ENCODE data around the gene NOD2. TPM values are rescaled to one million over a fixed set of nuclear protein-coding genes. Genes with fewer than 3 reads are reported as not detected.

The NOD2 gene
- total RNA-seq, 1 donor from 2014 or later, result 15.4 TPM

DNA sequence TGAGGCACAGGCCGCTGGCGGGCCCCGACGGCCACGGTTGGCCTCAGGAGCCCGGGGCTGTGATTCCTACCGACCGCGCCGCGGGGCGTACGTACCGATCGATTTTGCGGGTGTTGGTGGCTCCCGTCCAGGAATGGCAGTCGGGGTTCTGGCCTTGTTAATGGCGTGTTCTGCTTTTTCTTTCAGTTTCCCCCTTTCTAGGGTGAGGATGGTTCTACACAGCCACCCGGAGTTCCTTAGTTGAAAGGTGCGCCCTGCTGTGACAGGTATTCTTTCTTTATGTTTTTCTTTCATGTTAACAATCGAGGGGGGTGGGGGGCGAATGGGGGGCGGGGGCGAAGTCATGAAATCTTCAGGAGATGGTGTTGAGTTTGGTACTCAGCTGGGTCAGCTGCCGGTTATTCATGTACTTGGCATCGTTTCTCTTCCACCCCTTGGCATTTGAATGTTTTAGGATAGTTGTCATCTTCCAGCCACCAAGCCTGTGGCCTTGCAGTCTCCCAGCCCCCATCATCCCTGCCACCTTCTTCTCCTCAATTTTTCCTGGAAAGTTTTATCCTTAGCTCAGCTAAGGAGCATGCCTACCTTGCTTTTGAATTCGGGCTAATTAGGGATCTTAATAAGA, 49.3 kb downstream of the NOD2 start:
- no peak for ATAC-seq

DNA sequence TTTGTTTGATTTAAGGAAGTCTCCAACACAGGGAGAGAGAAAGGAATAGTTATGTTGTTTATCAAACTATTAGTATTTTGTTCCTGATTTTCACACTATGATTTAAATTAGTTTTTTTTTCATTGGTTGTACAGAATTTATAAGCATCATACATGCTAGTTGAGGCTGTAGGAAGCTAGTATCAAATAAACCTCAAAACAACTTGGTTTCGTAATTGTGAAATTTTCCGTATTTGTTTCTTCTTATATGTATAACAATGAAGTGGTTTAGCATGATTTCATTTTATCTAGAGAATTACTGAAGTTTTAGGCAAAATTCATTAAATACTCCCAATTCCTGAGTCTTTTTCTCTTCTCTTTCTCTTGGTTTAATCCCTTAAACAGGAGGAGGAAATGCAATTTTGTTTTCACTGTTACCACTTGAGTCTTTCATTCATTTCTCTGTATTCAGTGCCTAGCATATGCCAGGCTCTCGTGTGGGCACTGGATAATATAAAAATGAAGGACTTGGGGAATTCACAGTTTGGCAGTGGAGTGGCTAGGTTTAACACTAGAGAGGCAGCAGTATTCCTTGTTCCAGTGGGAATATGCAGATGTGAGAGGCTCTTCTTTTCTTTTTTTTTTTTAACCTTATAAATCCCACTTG, 50.3 kb downstream of the NOD2 start:
- ATAC-seq, result no peak

DNA sequence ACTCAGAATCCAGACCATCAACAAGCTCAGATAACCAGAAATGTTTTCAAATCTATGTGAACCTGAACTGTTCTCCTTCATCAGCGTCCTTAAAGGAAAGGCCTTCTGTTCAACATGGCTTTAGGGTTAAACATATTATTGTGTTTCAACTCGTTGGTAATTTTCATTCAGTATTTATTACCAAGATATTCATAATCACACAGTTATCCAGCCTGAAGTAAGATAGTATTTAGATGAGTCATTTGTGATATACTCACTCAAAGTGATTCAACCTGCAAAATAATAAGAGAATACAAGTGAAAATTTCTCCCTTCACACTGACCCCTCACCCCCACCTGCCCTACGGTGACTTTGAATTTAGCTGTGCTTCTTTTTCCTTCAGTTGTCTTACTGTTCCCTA, 51.5 kb downstream of the NOD2 start:
- no peak for ATAC-seq

DNA sequence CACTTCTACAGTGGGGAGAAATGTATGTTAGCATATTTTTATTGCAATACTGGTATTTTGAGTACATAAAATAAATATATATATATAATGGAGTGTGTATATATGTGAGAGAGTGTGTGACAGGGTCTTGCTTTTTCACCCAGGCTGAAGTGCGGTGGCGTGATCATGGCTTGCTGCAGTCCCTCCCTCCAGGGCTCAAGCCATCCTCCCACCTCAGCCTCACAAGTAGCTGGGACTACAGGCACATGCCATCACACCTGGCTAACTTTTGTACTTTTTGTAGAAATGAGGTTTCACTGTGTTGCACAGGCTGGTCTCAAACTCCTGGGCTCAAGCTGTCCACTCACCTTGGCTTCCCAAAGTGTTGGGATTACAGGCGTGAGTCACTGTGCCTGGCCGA, 52.5 kb downstream of the NOD2 start:
- ATAC-seq, result no peak

GRCh38 chr16:50747207-50747956, 54.0 kb downstream of the NOD2 start:
- ATAC-seq, result peak; percentile 65

GRCh38 chr16:50751528-50751927, 58.1 kb downstream of the NOD2 start:
- peak; percentile 69 for ATAC-seq

GRCh38 chr16:50752471-50753235, 59.2 kb downstream of the NOD2 start:
- ATAC-seq, result no peak

DNA sequence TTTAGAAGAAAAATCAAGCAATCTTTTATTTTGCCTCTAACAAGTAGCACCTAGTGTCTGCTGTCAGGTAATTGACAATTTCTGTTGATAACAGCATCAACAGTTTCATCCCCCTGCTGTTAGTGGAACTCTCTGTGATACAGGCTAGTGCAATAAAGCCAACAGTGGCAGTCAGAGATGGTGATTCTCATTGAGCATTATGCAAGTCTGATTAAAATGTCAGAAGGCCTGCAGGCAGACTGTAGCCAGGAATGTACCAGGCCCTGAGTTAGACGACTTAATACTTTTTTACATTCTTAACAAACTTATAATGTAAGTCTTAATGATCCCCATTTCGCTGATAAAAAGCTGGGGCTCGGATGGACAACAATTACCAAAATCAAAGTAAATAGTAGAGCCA, 63.1 kb downstream of the NOD2 start:
- no peak for ATAC-seq

DNA sequence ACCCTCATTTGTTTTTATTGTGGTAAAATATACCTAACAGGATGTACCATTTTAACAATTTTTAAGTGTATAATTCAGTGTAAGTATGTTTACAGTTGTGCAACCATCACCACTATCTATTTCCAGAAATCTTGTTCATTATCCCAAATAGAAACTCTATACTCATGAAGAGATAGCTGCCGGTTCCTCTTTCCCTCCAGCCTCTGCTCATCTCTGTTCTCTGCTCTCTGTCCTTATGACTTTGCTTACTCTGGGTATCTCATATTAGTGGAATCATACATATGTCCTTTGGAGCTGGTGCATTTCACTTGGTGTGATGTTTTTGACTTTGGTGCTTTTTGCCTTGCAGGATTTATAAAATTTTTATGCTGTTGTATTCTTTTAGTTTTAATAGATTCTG, 67.9 kb downstream of the NOD2 start:
- no peak for ATAC-seq

DNA sequence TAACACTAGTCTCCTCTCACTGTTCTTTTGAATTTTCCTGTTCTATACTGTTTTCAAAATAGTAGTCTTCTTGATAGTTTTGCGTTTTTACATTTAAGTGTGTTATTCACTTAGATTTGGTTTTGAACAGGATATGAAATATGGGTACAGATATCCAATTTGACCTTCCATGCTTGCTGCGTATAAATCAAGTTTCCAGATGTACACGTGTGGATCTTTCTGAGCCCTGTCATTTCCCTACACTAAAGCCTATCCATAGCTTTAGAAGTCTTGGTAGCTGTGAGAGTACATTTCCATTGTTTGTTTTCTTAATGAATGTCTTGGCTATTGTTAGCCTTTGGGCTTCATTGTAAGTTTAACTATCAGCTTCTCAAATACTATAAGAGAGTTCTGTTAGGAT, 68.8 kb downstream of the NOD2 start:
- no peak for ATAC-seq

- ATAC-seq, result peak; percentile 72
Observed at GRCh38 chr16:50763211-50763610, 69.8 kb downstream of the NOD2 start.

GRCh38 chr16:50765260-50765659, 71.9 kb downstream of the NOD2 start:
- ATAC-seq, result no peak

GRCh38 chr16:50765861-50766260, 72.5 kb downstream of the NOD2 start:
- no peak for ATAC-seq

DNA sequence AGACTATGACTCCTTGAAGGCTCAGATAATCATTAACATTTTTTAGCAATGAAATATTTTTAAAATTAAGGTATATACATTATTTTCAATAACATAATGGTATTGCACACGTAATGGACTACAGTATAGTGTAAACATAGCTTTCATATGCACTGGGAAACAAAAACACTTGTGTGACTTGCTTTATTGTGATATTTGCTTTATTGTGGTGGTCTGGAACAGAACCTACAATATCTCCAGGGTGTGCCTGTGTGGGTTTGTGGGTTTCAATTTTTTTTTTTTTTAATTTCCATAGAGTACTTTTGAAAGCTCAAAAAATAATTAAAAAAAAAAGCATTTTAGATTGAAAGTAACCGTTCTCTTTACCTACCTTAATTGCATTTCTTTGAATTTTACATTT, 73.8 kb downstream of the NOD2 start:
- ATAC-seq, result no peak

GRCh38 chr16:50771366-50771765, 78.0 kb downstream of the NOD2 start:
- ATAC-seq, result no peak

- no peak for ATAC-seq
Observed at GRCh38 chr16:50774405-50774804, 81.0 kb downstream of the NOD2 start.

- ATAC-seq, result no peak
Observed at GRCh38 chr16:50774960-50775359, 81.6 kb downstream of the NOD2 start.

DNA sequence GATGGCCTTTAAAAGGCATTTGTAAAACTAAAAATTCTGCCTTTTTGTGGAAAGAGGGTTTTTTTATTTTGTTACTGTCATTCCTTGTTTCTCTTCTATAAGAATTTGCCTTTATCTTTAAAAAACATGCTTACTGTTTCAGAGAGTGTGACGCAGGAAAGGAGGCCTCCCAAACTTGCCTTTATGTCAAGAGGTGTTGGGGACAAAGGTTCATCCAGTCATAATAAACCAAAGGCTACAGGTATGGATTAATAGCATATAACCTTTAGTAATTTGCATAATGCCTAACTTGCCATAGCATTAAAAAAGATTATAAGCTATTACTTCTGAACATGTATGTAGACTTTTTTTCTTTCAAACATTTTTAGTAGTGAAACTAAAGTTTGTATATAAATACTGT, 82.6 kb downstream of the NOD2 start:
- no peak for ATAC-seq

- ATAC-seq, result no peak
Observed at GRCh38 chr16:50778284-50779163, 85.1 kb downstream of the NOD2 start.

DNA sequence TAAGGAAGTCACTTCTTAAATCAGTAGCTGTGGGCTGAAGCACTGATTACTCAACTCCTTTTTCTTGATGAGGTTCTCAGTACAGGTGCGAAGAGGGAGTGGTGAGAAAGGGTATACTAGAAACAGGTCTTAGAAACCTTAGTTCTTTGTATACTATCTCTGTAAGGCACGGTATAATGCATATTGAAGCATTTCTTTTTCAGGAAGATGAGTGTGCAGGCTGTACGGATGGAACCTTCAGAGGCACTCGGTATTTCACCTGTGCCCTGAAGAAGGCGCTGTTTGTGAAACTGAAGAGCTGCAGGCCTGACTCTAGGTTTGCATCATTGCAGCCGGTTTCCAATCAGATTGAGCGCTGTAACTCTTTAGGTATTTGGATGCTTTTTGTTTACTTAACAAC, 87.6 kb downstream of the NOD2 start:
- peak; percentile 13 for ATAC-seq

DNA sequence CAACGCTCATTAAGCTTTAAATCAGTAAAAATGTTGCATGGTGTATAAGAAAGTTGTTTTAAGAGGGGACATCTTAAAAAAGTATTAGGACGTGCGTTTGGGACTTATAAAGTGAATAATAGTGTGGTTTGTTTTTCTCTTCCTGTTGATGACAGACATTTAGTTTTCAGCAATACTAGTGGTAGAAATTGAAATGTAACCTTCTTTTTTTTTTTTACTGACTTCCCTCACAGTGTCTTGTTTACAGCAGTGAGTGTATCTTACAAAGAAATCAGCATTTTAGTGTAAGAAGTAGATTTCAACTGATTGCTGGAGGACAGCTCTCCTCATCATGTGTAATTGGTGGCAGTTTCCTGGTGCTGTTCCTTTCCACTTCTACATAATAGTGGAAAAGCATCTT, 88.1 kb downstream of the NOD2 start:
- no peak for ATAC-seq
